Measurements from ENCODE around the gene CCNF.
A peak's percentile ranks its signal among the peaks of the same experiment; 100 is the strongest.

The CCNF gene

DNA sequence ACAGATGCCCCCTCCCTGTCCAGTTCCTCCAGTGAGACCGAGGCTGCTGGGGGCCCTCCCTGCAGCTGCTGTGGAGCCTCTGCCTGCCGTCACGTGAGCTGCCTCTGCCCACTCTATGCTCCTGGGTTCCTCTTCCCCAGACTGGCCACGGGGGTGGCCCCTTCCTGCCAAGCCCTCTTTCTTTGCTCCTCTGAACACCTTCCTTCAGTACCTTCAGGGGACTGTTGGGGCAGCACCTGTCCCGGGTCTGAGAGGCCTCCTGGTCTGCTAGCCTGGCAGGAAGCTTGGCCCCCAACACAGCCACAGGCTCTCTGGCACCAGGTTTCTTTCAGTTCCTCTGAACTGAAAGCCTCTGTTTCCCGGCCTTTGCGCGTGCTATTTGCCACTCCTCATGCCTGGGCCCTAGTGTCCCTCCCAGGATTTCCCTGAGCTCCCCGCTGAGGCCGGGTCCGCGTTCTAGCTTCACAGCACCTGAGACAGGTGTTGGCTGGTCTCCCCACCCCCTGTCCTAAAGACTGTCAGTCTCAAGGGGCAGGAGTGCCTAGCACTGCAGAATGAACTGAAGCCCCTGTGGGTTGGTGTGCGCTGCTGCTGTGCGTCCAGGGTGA lies 77.9 kb downstream of the CCNF start:
- Histone ChIP-seq H3K27me3 (no peaks in the 10 kb centered on the region), H3K9me3 (no peaks in the 10 kb centered on the region), H3K9ac (peak overlapping the region; percentile 57), H3K4me3 (no peak overlapping the region), H3K4me1 (peaks cover 58% of the 10 kb centered on the region), H3K36me3 (peaks cover 30% of the 10 kb centered on the region), H3K4me2 (peak overlapping the region; percentile 40; the same call in 1 of the 2 replicates), H4K20me1 (peaks cover 20% of the 10 kb centered on the region), H3K27ac (peak overlapping the region; percentile 60)
- TF ChIP-seq Cebpa-rat (IDR thresholded peaks at IDR 0.05) = no peak

DNA sequence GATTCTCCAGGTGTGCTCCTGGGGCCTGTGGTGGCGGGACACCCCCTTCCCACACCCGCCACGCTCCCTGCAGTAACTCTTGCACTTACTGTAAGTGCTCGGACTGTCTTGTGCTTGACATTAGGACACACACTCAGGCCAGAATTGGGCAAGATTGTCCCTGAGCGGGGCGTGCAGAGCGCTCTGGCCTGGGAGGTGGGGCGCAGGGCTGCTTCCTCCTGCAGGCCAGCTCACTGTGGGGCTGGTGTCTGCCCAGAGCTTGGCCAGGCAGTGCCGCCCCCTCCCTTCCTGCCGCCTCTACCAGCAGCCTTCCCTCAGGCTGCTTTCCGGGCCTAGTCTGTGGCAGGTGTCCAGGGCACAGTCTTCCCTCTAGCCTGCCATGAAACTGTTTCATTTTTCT lies 78.4 kb downstream of the CCNF start:
- no peak for TF ChIP-seq Cebpa-rat (IDR thresholded peaks at IDR 0.05)
- H3K4me3 ChIP-seq = no peak overlapping the region
- peaks cover 25% of the 10 kb centered on the region; the same call in 1 of the 2 replicates for H3K36me3 ChIP-seq
- peak overlapping the region; percentile 40; the same call in 1 of the 2 replicates for H3K4me2 ChIP-seq
- H3K27me3 ChIP-seq = no peaks in the 10 kb centered on the region
- H3K4me1 ChIP-seq = peaks cover 58% of the 10 kb centered on the region
- peak overlapping the region; percentile 57 for H3K9ac ChIP-seq
- H4K20me1 ChIP-seq = peaks cover 15% of the 10 kb centered on the region
- peak overlapping the region; percentile 60; the same call in 1 of the 2 replicates for H3K27ac ChIP-seq
- H3K9me3 ChIP-seq = no peaks in the 10 kb centered on the region
